Measurements from ENCODE around the gene PIK3R5. TPM values are rescaled to one million over a fixed set of nuclear protein-coding genes. Genes with fewer than 3 reads are reported as not detected.

Gene PIK3R5
- total RNA-seq, 1 experiment from 2014 or later, result 2.5 TPM

- ChIA-PET RAD21 (ENCODE audit: low non-redundant PET in 1 of 2, low total read pairs in 2 of 2, uncharacterized antibody in 2 of 2, unreplicated experiment in 2 of 2) (no interaction called here), POLR2A (no interaction called here), CTCF (no interaction called here)
- Histone ChIP-seq H3K27ac (ENCODE audit: low read depth, low read length) (no peak overlapping the region), H3K79me2 (ENCODE audit: insufficient read depth, low read length) (no peaks in the 10 kb centered on the region), H3K27me3 (ENCODE audit: insufficient read depth, low read length) (no peaks in the 10 kb centered on the region), H3K36me3 (ENCODE audit: control insufficient read depth in 1 of 2, insufficient read depth in 2 of 2, low read length in 2 of 2) (no peaks in the 10 kb centered on the region), H2AFZ (ENCODE audit: low read depth, low read length, poor library complexity, severe bottlenecking) (no peak overlapping the region), H3K9me2 (ENCODE audit: insufficient read depth) (no peaks in the 10 kb centered on the region), H3K4me3 (replicated peaks in 1 of 2; ENCODE audit: low read depth in 1 of 2, low read length in 2 of 2) (no peak overlapping the region), H3K9me3 (ENCODE audit: control insufficient read depth in 1 of 2, insufficient read depth in 1 of 2, low read depth in 1 of 2, low read length in 2 of 2) (no peaks in the 10 kb centered on the region), H4K20me1 (ENCODE audit: insufficient read depth) (no peaks in the 10 kb centered on the region; the same call in 1 of the 2 replicates), H3K4me1 (ENCODE audit: control insufficient read depth in 1 of 2, insufficient read depth in 2 of 2, low read length in 2 of 2) (no peaks in the 10 kb centered on the region), H3K9ac (ENCODE audit: low read length) (no peak overlapping the region), H3K4me2 (ENCODE audit: low read length) (no peak overlapping the region)
- no peak for ATAC-seq
- BruUV-seq (replicated peaks), result no TSS peak
- intact Hi-C loops (cut with micrococcal nuclease), result no loop called here
- no peak for DNase-seq (ENCODE audit: low read depth, low spot score)
- TF ChIP-seq ZBTB33 (IDR thresholded peaks at IDR 0.05; ENCODE audit: extremely low read depth, insufficient replicate concordance, low read length), result no peak
- TF ChIP-seq RAD21 (IDR thresholded peaks at IDR 0.05; ENCODE audit: low read depth), result no peak
- no peak for TF ChIP-seq FOSL1 (IDR thresholded peaks at IDR 0.05; ENCODE audit: low read depth)
- TF ChIP-seq CBX3 (IDR thresholded peaks at IDR 0.05; ENCODE audit: low read depth), result no peak
- no peak for TF ChIP-seq EGR1 (IDR thresholded peaks at IDR 0.05; ENCODE audit: low read depth)
Measured at GRCh38 chr17:8836821-8837562, 128.5 kb downstream of the PIK3R5 start.

- H3K79me2 ChIP-seq (ENCODE audit: insufficient read depth, low read length), result no peaks in the 10 kb centered on the region
- no peaks in the 10 kb centered on the region for H3K36me3 ChIP-seq (ENCODE audit: control insufficient read depth in 1 of 2, insufficient read depth in 2 of 2, low read length in 2 of 2)
- no peaks in the 10 kb centered on the region for H3K9me2 ChIP-seq (ENCODE audit: insufficient read depth)
- H3K9me3 ChIP-seq (ENCODE audit: control insufficient read depth in 1 of 2, insufficient read depth in 1 of 2, low read depth in 1 of 2, low read length in 2 of 2), result no peaks in the 10 kb centered on the region
- no peaks in the 10 kb centered on the region; the same call in 1 of the 2 replicates for H4K20me1 ChIP-seq (ENCODE audit: insufficient read depth)
- H2AFZ ChIP-seq (ENCODE audit: low read depth, low read length, poor library complexity, severe bottlenecking), result no peak overlapping the region
- H3K27ac ChIP-seq (ENCODE audit: low read depth, low read length), result no peak overlapping the region
- ATAC-seq, result no peak
- RAD21 ChIA-PET (ENCODE audit: low non-redundant PET in 1 of 2, low total read pairs in 2 of 2, uncharacterized antibody in 2 of 2, unreplicated experiment in 2 of 2), result no interaction called here
- no peaks in the 10 kb centered on the region for H3K4me1 ChIP-seq (ENCODE audit: control insufficient read depth in 1 of 2, insufficient read depth in 2 of 2, low read length in 2 of 2)
- CTCF ChIA-PET, result no interaction called here
- POLR2A ChIA-PET, result no interaction called here
- no TSS peak for BruUV-seq (replicated peaks)
- no peak for DNase-seq (ENCODE audit: low read depth, low spot score)
- no peaks in the 10 kb centered on the region for H3K27me3 ChIP-seq (ENCODE audit: insufficient read depth, low read length)
- intact Hi-C loops (cut with micrococcal nuclease), result no loop called here
- no peak overlapping the region for H3K4me2 ChIP-seq (ENCODE audit: low read length)
- no peak overlapping the region for H3K9ac ChIP-seq (ENCODE audit: low read length)
- no peak overlapping the region for H3K4me3 ChIP-seq (replicated peaks in 1 of 2; ENCODE audit: low read depth in 1 of 2, low read length in 2 of 2)
- TF ChIP-seq SP1 (IDR thresholded peaks at IDR 0.05; ENCODE audit: low read depth) (no peak), ZBTB33 (IDR thresholded peaks at IDR 0.05; ENCODE audit: extremely low read depth, insufficient replicate concordance, low read length) (no peak), ATF3 (IDR thresholded peaks at IDR 0.05) (no peak), JUND (IDR thresholded peaks at IDR 0.05) (no peak), CBX3 (IDR thresholded peaks at IDR 0.05; ENCODE audit: low read depth) (no peak), RAD21 (IDR thresholded peaks at IDR 0.05; ENCODE audit: low read depth) (no peak), REST (IDR thresholded peaks at IDR 0.05; ENCODE audit: low read depth) (no peak)
Measured at GRCh38 chr17:8835631-8836364, 129.7 kb downstream of the PIK3R5 start.

Measured in HCT116 (cell line).